Suppressor macrophage treated with lipopolysaccharide for 1 hour (primary cell): ENCODE measurements around the gene SYTL1.
"Not testable (repeated sequence)": the region's sequence is repeated elsewhere in the genome, so short reads cannot be mapped to it uniquely, and the experiment has no call there.

ENCODE experiments used
- DNase-seq, 3 donors: peaks; one replicate each; pipeline ENCODE4 v3.0.0-alpha.2; 2020 to 2022

Gene SYTL1

DNA sequence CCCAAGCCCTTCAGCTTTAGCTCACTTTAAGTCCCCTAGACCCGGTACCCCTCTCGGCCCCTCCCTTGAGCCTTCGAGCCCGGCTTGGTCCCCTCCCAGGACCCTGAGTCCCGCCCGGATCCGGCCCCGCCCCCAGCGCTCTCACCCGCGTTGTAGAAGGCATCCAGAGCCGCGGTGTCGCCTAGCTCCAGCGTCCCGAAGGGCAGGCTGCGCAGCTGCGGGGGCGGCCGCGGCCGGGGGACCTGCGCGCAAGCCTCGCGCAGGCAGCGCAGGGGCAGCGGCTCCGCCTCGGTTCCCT, 24.2 kb downstream of the SYTL1 start:
- peak; percentile 76 to 93 (median 87) for DNase-seq

DNA sequence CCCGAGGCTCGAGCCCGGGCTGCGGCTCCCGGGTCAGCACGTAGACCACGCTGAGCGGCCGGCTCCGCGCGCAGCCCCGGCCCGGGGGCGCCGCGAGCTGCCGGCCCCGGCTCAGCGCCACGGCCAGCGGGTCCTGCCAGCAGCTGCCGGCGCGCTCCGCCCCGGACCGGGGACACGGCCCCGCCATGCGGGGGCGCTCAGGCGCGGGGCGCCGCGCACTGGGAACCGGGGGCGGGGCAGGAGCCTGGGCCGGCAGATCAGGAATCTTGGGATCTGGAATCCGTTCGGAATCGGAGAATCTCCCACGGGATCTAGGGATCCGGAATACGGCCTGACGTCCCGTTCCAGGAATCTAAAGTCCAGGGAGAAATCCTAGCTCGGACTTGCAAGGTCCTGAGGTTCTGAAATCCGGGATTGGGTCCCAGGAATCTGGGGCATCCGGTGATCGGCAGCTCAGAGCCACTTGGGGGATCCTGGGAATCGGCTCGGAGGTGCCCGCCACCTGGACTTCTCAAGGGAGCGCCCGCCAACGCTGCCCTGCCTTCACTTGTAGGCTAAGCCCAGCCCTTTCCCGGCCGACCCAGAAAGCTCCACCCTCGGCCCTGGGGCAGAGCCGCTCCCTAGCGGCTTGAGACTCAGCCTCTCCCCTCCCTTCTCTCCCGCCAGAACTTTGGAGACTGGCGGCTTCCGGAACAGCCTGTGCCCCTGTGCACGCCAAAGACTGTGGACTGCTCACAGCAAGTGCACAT, 24.8 kb downstream of the SYTL1 start, which contains the start of gene MAP3K6:
MAP3K6 (minus strand) TSS at position 551 of the 749 bp plus-strand sequence; CDS start at position 187, 364 bp downstream.
- DNase-seq, result peak; percentile 77 to 88 (median 77)

GRCh38 chr1:27367160-27367650, 25.4 kb downstream of the SYTL1 start:
- DNase-seq, result no peak

- peak; percentile 41 to 65 (median 50) for DNase-seq
These were observed 27.2 kb downstream of the SYTL1 start for GRCh38 chr1:27368869-27369582.

DNA sequence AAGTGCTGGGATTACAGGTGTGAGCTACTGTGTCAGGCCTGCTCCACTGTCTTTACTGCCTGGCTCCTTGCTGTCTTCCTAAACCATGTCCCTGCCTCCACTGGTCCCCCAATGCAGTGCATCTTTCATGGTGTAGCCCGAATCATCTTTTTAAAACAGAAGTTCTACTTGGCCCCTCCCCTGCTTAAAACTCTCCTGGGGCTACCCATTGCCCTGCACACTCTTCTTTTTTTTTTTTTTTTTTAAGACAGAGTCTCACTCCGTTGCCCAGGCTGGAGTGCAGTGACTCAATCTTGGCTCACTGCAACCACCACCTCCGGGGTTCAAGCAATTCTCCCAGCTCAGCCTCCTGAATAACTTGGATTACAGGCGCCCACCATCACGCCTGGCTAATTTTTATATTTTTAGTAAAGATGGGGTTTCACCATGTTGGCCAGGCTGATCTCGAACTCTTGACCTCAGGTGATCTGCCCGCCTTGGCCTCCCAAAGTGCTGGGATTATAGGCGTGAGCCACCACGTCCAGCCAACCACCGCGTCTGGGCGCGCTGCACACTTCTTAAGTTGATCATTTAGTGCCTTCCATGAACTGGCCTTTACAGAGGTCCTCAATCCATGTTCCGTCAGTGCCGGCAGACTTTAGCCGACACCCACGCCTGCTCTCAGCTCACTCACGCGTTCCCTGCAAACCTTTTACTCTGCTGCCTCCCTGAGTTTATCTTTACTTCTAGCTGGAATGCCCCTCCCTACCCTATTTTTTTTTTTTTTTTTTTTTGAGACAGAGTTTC, 30.4 kb downstream of the SYTL1 start:
- no peak for DNase-seq

- DNase-seq, result peak in 2 of 3 donors; percentile 19 to 32
These were observed 31.2 kb downstream of the SYTL1 start for GRCh38 chr1:27372808-27373690.

DNA sequence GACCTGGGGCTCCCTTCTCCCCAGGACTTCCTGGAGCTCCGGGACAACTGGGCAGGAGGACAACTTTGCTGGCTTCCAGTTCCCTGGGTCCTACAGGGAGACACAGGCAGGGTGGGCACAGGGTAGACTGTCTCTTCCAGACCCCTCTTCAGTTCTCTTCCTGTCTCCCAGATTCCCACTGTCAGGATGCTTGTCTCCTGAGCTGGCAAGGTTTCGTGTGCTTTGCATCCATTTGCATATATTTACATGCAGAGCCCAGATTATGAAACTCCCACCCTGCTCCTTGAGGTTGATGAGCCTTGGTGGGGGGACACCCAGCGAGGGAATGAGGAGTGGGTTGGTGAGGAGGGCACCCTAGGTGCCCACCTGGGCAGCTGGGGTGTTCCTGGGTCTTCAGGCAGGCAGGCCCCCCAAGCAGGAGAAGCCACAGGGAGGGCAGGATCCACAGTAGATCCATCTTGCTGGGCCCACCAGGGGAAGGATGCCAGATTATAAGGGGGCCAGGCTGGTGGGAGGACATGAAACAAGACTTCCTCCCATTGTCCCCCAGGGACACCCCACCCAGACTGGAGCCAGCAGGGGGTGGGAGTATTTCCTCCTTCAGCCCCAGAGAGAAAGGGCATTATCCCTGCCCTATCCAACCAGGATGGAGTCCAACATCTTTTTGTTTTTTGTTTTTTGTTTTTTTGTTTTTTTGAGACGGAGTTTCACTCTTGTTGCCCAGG, 32.7 kb downstream of the SYTL1 start, which contains the start of gene FCN3:
FCN3 (minus strand) TSS at position 463 of the 725 bp plus-strand sequence; CDS start at position 457, 6 bp downstream.
- DNase-seq, result no peak

GRCh38 chr1:27377760-27378495, 36.1 kb downstream of the SYTL1 start:
- DNase-seq, result no peak

DNA sequence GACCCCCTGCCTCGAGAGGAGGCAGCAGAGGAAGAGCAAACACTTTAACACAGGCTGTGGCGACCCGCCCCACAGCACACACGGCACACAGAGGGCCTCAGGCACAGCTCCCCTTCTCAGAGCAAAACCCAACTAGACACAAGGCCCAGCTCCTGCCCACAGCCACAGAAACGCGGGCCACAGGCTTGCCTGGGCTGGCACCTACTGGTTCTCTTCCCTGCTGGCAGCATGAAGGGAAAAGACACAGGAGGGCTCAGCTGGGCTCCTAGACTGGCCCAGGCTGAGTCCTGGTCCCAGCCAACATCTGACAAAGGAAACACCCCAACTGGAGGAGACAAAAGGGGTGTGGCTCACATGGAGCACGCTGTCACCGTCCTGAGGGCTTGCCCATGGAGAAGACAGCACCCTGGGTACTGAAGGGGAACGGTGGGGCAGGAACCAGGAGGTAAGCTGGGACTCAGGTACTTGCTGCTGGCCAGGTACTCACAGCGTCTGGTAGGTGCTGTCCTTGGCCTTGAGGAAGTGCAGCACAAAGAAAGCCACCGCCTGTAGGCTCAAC, 37.8 kb downstream of the SYTL1 start:
- DNase-seq, result no peak

DNA sequence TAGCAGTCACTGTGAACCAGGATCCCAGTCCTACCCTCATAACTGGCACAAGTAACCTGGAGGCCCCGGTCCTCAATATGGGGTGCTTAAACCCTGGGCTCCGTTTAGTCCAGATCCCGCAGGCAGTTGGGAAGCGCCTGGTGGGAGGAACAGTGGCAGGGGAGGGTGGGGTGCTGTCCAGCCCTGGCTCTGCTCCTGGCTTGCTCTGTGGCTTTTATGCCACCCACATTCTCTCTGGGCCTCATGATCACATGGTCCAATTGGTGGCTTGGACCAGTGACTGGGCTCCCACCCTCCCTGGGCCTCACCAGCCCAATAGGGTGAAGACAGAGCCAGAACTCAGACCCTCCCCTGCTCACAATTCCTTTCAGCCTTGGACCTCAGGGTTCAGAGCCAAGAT, 38.4 kb downstream of the SYTL1 start:
- DNase-seq, result peak in 2 of 3 donors; percentile 24 to 28

DNA sequence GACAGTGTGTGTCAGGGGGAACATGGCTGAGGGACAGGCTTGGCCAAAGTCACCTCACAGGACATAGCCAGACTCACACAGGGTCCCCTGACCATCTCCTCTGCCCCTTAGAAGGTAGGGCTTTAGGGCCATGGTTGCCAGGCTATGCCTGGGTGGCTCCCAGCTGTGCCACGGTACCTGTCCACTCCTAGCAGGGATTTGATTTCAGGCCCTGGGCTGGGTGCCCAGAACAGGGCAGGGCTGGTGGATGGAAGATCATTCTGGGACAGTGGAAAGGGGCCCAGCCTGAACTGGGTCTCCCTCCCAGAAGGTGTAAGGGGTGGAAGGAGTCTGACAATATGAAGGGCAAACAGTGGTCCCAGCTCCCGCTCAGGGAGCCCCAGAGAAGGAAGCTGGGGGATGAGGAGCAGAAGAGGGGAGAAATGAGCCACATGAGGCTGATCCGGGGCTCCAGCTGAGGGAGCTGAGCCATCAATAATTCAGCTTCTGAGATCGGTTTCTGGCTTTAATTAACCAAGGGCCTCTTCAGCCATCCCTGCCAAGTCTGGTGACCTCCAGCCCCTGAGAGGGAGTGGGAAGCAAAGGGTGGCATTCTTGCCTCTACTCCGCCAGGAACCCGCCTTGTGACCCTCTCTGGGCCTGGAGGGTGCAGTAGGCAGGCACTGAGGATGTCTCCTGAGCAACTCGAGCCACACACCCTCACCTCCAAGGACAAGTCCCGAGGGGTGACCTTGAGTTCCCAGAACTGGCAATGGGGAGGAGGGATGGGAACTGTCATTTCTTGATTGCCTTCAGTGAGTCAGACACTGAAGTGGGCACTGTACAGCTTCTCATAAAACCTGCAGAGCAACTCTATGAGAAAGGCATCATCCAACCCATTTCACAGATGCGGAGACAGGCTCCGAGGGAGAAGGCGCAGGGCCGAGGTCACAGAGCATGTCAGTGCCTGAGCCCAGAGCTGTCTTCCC, 39.2 kb downstream of the SYTL1 start:
- no peak for DNase-seq

GRCh38 chr1:27381969-27382762, 40.3 kb downstream of the SYTL1 start:
- no peak for DNase-seq

- peak in 1 of 3 donors; percentile 32 for DNase-seq
These were observed 41.3 kb downstream of the SYTL1 start, which contains the start of gene CD164L2 for GRCh38 chr1:27383039-27383605. TSS of gene CD164L2 (minus strand) at chr1:27383333. CDS start at chr1:27383239, 94 bp downstream.

- no peak for DNase-seq
These were observed 41.8 kb downstream of the SYTL1 start for GRCh38 chr1:27383661-27384060.

DNA sequence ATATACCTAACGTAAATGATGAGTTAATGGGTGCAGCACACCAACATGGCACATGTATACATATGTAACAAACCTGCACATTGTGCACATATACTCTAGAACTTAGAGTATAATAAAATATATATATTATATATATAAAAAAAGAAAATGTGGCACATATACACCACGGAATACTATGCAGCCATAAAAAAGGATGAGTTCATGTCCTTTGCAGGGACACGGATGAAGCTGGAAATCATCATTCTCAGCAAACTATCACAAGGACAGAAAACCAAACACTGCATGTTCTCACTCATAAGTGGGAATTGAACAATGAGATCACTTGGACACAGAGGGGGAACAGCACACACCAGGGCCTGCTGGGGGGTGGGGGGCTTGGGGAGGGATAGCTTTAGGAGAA, 43.0 kb downstream of the SYTL1 start:
- DNase-seq, result not testable (repeated sequence)

- peak; percentile 46 to 68 (median 54) for DNase-seq
These were observed 46.6 kb downstream of the SYTL1 start for GRCh38 chr1:27388337-27389005.

- DNase-seq, result peak in 2 of 3 donors; percentile 24 to 46
These were observed 49.8 kb downstream of the SYTL1 start for GRCh38 chr1:27391511-27392095.
